K562 (cell line): ENCODE data around the gene PVALEF. TPM values are rescaled to one million over a fixed set of nuclear protein-coding genes. Genes with fewer than 3 reads are reported as not detected.

Experiments
- ATAC-seq: fragments of 200-7000 bp; cut with Tn5 transposase; 3 replicates; pipeline ENCODE4 v1.9.1; 2020; ENCODE audit warnings: moderate library complexity
- BruUV-seq: library from RNA; stranded (reverse); fragments of 400-500 nt; replicated peaks from 2 replicates; lab custom pipeline; 2021; lab: Mats Ljungman, UMichigan
- CTCF ChIA-PET: fragments of 300-600 bp; formaldehyde crosslinking; extraction: SDS; loops from one replicate; lab custom pipeline; 2021; ENCODE audit warnings: low intra/inter-chr PET ratio; lab: Yijun Ruan, JAX
- POLR2A ChIA-PET: fragments of 300-600, 350-650 bp; sonication (Branson Sonifier 250); formaldehyde crosslinking; extraction: SDS; loops from one replicate; lab custom pipeline; 2021; ENCODE audit warnings: antibody characterized with exemption, inconsistent platforms; lab: Yijun Ruan, JAX
- DNase-seq, 4 experiments: peaks; one replicate each; pipeline versions ENCODE4 v3.0.0 to v3.0.0-alpha.2; 2011 to 2018; ENCODE audit warnings: low spot score in 3 of 4, mixed read lengths in 3 of 4; ENCODE audit errors: extremely low read depth in 1 of 4
- FAIRE-seq: peaks from 2 replicates; lab custom pipeline; 2011; peaks lifted over from hg19 to GRCh38; lab: Jason Lieb, UNC
- H2AFZ ChIP-seq: 2 replicates; pipeline ENCODE4 v1.6.0; 2011; ENCODE audit warnings: low read depth, low read length, control low read depth, inconsistent platforms
- H3K27ac ChIP-seq: fragments of 200-600 bp; 3 replicates; pipeline ENCODE4 v1.8.0; 2011; ENCODE audit warnings: low read depth, mild to moderate bottlenecking, control low read depth, inconsistent platforms, low read length, moderate library complexity, mixed read lengths; ENCODE audit errors: extremely low read depth
- H3K27me3 ChIP-seq, 2 experiments: fragments of 300-600 bp in 1 of 2; 2 replicates in 1 of 2; 3 replicates in 1 of 2; pipeline versions ENCODE4 v1.6.0 to v1.8.0; 2011; ENCODE audit warnings: inconsistent platforms in 2 of 2, low read length in 2 of 2, mild to moderate bottlenecking in 1 of 2, mixed read lengths in 1 of 2, moderate library complexity in 1 of 2; ENCODE audit not compliant: control insufficient read depth in 2 of 2, insufficient read depth in 2 of 2
- H3K36me3 ChIP-seq: fragments of 300-600 bp; 3 replicates; pipeline ENCODE4 v1.8.0; 2011; ENCODE audit warnings: mild to moderate bottlenecking, low read length, inconsistent platforms; ENCODE audit not compliant: control insufficient read depth, insufficient read depth
- H3K4me1 ChIP-seq, 2 experiments: fragments of 200-600 bp in 1 of 2; replicated peaks in 1 of 2; 2 replicates in 1 of 2; 3 replicates in 1 of 2; pipeline versions ENCODE4 v1.5.1 to v1.8.0; 2011; ENCODE audit warnings: inconsistent platforms in 2 of 2, low read length in 2 of 2, mild to moderate bottlenecking in 1 of 2, mixed read lengths in 1 of 2, moderate library complexity in 1 of 2; ENCODE audit not compliant: control insufficient read depth in 2 of 2, insufficient read depth in 2 of 2
- H3K4me2 ChIP-seq: 2 replicates; pipeline ENCODE4 v1.6.1; 2011; ENCODE audit warnings: low read length, control low read depth, inconsistent platforms, mixed read lengths; ENCODE audit not compliant: insufficient read depth
- H3K4me3 ChIP-seq: fragments of 200-600 bp; sonication (generic), shearing (Covaris generic); 2 replicates; pipeline ENCODE4 v1.5.1; 2016; ENCODE audit warnings: control low read depth, inconsistent platforms
- H3K79me2 ChIP-seq: fragments of 200-600 bp; 3 replicates; pipeline ENCODE4 v1.8.0; 2011; ENCODE audit warnings: low read length, inconsistent platforms; ENCODE audit not compliant: control insufficient read depth, insufficient read depth
- H3K9ac ChIP-seq, 2 experiments: 2 replicates each; pipeline versions ENCODE4 v1.6.0 to v1.6.1; 2011; ENCODE audit warnings: low read depth in 2 of 2, low read length in 2 of 2, control low read depth in 1 of 2, inconsistent platforms in 1 of 2, mild to moderate bottlenecking in 1 of 2, mixed read lengths in 1 of 2; ENCODE audit not compliant: insufficient read depth in 1 of 2
- H3K9me1 ChIP-seq: one replicate; pipeline ENCODE4 v1.6.0; 2011; ENCODE audit warnings: inconsistent platforms, mild to moderate bottlenecking, low read length, moderate library complexity; ENCODE audit not compliant: control insufficient read depth, insufficient read depth
- H3K9me3 ChIP-seq: replicated peaks from 2 replicates; pipeline ENCODE4 v1.5.1; 2011; ENCODE audit warnings: low read depth, low read length, inconsistent platforms; ENCODE audit not compliant: control insufficient read depth, insufficient read depth
- H4K20me1 ChIP-seq: replicated peaks from 2 replicates; pipeline ENCODE4 v1.6.1; 2011; ENCODE audit warnings: low read length, inconsistent platforms, mixed read lengths; ENCODE audit not compliant: control insufficient read depth, insufficient read depth
- CC2D1A ChIP-seq: fragments of 450-650 bp; IDR thresholded peaks from 2 replicates; pipeline ENCODE4 v1.6.1; 2017; ENCODE audit warnings: mild to moderate bottlenecking
- CHD2 ChIP-seq: IDR thresholded peaks from 2 replicates; pipeline ENCODE4 v1.6.1; 2011; ENCODE audit warnings: low read depth, low read length
- DMBX1 ChIP-seq: fragments of 250-450 bp; sonication (Bioruptor Pico); IDR thresholded peaks from 2 replicates; pipeline ENCODE4 v1.8.0; 2022; ENCODE audit warnings: inconsistent platforms, mild to moderate bottlenecking, moderate library complexity, borderline replicate concordance
- HDAC1 ChIP-seq, 2 experiments: fragments of 450-650 bp; IDR thresholded peaks; 2 replicates each; pipeline ENCODE4 v1.6.1; 2016 to 2017; ENCODE audit warnings: inconsistent platforms in 1 of 2, mild to moderate bottlenecking in 1 of 2, moderate library complexity in 1 of 2
- MEIS2 ChIP-seq: fragments of 450-650 bp; IDR thresholded peaks from 2 replicates; pipeline ENCODE4 v1.6.1; 2014; ENCODE audit warnings: mild to moderate bottlenecking; ENCODE audit not compliant: partially characterized antibody
- NELFE ChIP-seq: IDR thresholded peaks from 2 replicates; pipeline ENCODE4 v1.6.1; 2011; ENCODE audit warnings: mild to moderate bottlenecking; ENCODE audit not compliant: insufficient read depth, insufficient read length
- NRF1 ChIP-seq, 2 experiments: fragments of 450-650 bp; IDR thresholded peaks in 1 of 2; conservative IDR thresholded peaks in 1 of 2; 2 replicates each; pipeline ENCODE4 v1.6.1; 2014; ENCODE audit warnings: mild to moderate bottlenecking in 2 of 2
- SMARCA5 ChIP-seq: fragments of 450-650 bp; IDR thresholded peaks from 2 replicates; pipeline ENCODE4 v1.6.1; 2016
- ZBTB7A ChIP-seq: IDR thresholded peaks from 2 replicates; pipeline ENCODE4 v1.6.1; 2011; ENCODE audit warnings: low read depth, mild to moderate bottlenecking, low read length, moderate library complexity, borderline replicate concordance; ENCODE audit not compliant: control insufficient read depth
- ZNF224 ChIP-seq: sonication (generic); formaldehyde crosslinking; IDR thresholded peaks from 2 replicates; pipeline ENCODE4 v1.8.0; 2022; ENCODE audit warnings: mild to moderate bottlenecking, missing genetic modification reagents
- ZNF23 ChIP-seq: fragments of 250-450 bp; sonication (Bioruptor Pico); IDR thresholded peaks from 2 replicates; pipeline ENCODE4 v1.4.0; 2020; ENCODE audit warnings: mild to moderate bottlenecking
- ZNF583 ChIP-seq: fragments of 250-450 bp; sonication (Bioruptor Pico); IDR thresholded peaks from 2 replicates; pipeline ENCODE4 v1.4.0; 2020
- WGBS: fragments of 100-300 bp; shearing (Covaris generic); methylation state at CpG from one replicate; pipeline ENCODE4 v1.1.6; 2016; ENCODE audit warnings: low coverage, mixed read lengths; ENCODE audit not compliant: insufficient coverage; ENCODE audit errors: missing lambda C conversion rate; 5-methylcytosine and 5-hydroxymethylcytosine counted together
- in situ Hi-C: fragments of 300-500 bp; cut with MboI; formaldehyde crosslinking; loops from 4 replicates; pipeline ENCODE4 v1.15.0; 2018; ENCODE audit warnings: inconsistent platforms, mixed read lengths
- intact Hi-C: fragments of 100-400 bp; cut with micrococcal nuclease; formaldehyde crosslinking; loops from 2 replicates; pipeline ENCODE4 v1.14.2; 2022
- polyA plus RNA-seq, 8 experiments: library from polyadenylated mRNA; depleted of rRNA in 4 of 8; stranded (reverse) in 5 of 8; unstranded in 3 of 8; fragments of >200 nt; fragmentation: Nextera tagmentation in 2 of 8; fragmentation: Illumina TruSeq in 1 of 8; extraction: Ambion mirVana in 2 of 8; extraction: Trizol in 1 of 8; gene quantifications; 2 replicates each; pipeline versions ENCODE4 v1.2.1 to v1.2.3, GENCODE V29; 2011 to 2014; ENCODE audit warnings: inconsistent platforms in 1 of 8, missing spikeins in 1 of 8
- total RNA-seq, 7 experiments: library from RNA; depleted of rRNA in 6 of 7; stranded (reverse); fragments of >200 nt in 6 of 7; fragmentation: Illumina TruSeq in 2 of 7; extraction: Trizol in 2 of 7; gene quantifications; 2 replicates each; pipeline versions ENCODE4 v1.2.1 to v1.2.3, GENCODE V29; 2011 to 2021; ENCODE audit warnings: low replicate concordance in 1 of 7
- TF ChIP-seq, protein P1 (sequence below), 2 experiments: fragments of 450-650 bp; conservative IDR thresholded peaks; 2 replicates each; pipeline ENCODE4 v1.6.1; 2017; ENCODE audit warnings: mild to moderate bottlenecking in 2 of 2, moderate library complexity in 2 of 2
- TF ChIP-seq, protein P2 (sequence below): sonication (generic); formaldehyde crosslinking; IDR thresholded peaks from 2 replicates; pipeline ENCODE4 v1.8.0; 2022; ENCODE audit warnings: mild to moderate bottlenecking, missing genetic modification reagents
- TF ChIP-seq, protein P3 (sequence below): fragments of 250-450 bp; sonication (Bioruptor Pico); IDR thresholded peaks from 2 replicates; pipeline ENCODE4 v1.8.0; 2021; ENCODE audit warnings: moderate library complexity, mild to moderate bottlenecking, inconsistent platforms
- TF ChIP-seq, protein P4 (sequence below), 2 experiments: fragments of 450-650 bp in 1 of 2; sonication (generic) in 1 of 2; formaldehyde crosslinking; conservative IDR thresholded peaks; 2 replicates each; pipeline versions ENCODE4 v1.4.0 to v1.8.1; 2020 to 2022; ENCODE audit warnings: mild to moderate bottlenecking in 1 of 2, missing genetic modification reagents in 1 of 2

The PVALEF gene
- total and polyA plus RNA-seq, 9 of the 15 experiments (the other 6 are each of a cell fraction or from before 2014, with no cell fraction given): not detected

DNA sequence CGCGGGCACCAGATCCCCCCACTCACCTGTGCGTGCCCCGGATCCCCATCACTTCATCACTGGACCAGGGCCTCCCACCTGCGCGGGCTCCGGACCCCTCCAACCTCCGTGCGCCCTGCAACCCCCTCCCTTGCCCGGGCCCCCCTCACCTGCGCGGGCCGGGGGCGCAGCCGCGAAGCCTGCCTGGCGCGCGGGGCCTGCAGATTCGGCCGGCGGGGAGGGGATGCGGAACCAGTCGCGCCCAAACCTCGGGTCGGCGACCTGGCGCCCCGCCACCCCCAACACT lies 57.3 kb downstream of the PVALEF start (continued):
- TF ChIP-seq, protein P1, sequence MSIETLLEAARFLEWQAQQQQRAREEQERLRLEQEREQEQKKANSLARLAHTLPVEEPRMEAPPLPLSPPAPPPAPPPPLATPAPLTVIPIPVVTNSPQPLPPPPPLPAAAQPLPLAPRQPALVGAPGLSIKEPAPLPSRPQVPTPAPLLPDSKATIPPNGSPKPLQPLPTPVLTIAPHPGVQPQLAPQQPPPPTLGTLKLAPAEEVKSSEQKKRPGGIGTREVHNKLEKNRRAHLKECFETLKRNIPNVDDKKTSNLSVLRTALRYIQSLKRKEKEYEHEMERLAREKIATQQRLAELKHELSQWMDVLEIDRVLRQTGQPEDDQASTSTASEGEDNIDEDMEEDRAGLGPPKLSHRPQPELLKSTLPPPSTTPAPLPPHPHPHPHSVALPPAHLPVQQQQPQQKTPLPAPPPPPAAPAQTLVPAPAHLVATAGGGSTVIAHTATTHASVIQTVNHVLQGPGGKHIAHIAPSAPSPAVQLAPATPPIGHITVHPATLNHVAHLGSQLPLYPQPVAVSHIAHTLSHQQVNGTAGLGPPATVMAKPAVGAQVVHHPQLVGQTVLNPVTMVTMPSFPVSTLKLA (conservative IDR thresholded peaks at IDR 0.05): no peak
- TF ChIP-seq, protein P2, sequence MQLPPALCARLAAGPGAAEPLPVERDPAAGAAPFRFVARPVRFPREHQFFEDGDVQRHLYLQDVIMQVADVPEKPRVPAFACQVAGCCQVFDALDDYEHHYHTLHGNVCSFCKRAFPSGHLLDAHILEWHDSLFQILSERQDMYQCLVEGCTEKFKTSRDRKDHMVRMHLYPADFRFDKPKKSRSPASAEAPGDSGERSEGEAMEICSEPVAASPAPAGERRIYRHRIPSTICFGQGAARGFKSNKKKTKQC (CRISPR knock-in tag): peak; percentile 33; the same call in 1 of the 2 replicates

DNA sequence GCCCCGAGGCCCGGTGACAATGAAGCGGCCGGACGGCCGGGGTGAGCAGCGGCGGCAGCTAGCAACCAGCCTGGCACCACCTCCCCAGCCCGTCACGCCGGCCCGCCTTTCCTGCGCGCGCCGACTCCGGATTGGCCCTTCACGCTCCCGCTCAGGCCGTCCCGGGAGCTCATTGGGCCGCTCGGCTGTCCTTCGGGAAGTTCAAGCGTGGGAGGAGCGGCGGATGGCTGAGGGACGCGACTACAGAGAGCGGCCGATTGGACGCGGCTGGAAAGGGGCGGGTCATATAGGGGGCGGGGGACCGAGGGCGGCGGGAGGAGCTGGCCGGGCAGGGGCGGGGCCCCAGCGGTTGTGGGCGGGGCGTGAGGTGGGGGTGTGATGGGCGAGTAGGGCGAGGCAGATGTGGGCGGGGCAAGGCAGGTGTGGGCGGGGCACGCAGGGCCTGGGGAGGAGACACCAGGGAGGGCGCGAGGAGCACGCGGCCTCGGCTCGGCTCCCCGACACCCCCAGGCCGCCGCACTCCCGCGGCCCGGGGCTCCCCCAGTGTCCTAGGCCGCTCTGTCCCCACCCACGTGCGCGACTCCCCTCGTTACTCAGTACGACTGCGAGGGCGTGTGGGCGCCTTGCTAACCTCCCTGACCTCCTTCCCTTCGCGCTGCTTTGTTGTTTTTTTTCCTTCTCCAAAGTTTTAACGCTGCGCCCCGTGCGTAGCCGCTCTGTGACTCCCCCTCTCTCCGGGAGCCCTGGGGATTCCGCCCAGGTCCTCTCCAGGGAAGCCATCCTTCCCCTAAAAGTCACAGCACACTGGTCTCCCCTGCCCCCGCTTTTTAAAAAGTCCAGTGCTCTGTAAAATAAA lies 57.8 kb downstream of the PVALEF start, which contains the start of gene CEP131:
Gene CEP131, minus strand, starts transcription at position 60 of the 856 bp plus-strand sequence. CDS start 2,909 bp downstream, outside the sequence.
- ChIA-PET CTCF (interaction anchor here (0.6 kb wide), 1 partner anchor 93 kb away, joined by 6 read pairs; no protein-coding TSS in a partner anchor), POLR2A (interaction anchor here (0.5 to 1.0 kb wide), 8 partner anchors 12 to 480 kb away, joined by 3 to 4 read pairs (median 3); partner anchors contain the start of genes ACTG1, MRPL12, NDUFAF8 and TEPSIN)
- Histone ChIP-seq H4K20me1 (no peaks in the 10 kb centered on the region), H3K36me3 (peaks cover 4% of the 10 kb centered on the region; the same call in 1 of the 3 replicates), H3K9me1 (no peaks in the 10 kb centered on the region), H3K27ac (peak within 1 kb of the TSS; percentile 86), H3K9me3 (no peaks in the 10 kb centered on the region), H3K4me1 (peaks cover 14 to 41% of the 10 kb centered on the region in 2 experiments), H3K27me3 (no peaks in the 10 kb centered on the region), H3K79me2 (peaks cover 5% of the 10 kb centered on the region; the same call in 2 of the 3 replicates), H3K4me3 (peak within 1 kb of the TSS; percentile 93), H3K4me2 (peak within 1 kb of the TSS; percentile 82), H3K9ac (peak within 1 kb of the TSS; percentile 71 to 92), H2AFZ (peak within 1 kb of the TSS; percentile 95)
- FAIRE-seq: peak; percentile 96
- in situ Hi-C loops (no loop called here), intact Hi-C loops (loop anchor here (10.0 kb wide), 1 partner anchor 238 kb away; no protein-coding TSS in a partner anchor)
- peak; percentile 98 to 99 (median 98) for DNase-seq
- ATAC-seq: peak; percentile 100
- no TSS peak for BruUV-seq
- WGBS: 2% methylated on average over 57 of the region's 79 CpGs
- TF ChIP-seq CC2D1A (no peak), ZNF583 (CRISPR knock-in tag) (no peak), NELFE (no peak), ZBTB7A (no peak; the same call in 1 of the 2 replicates), ZNF224 (CRISPR knock-in tag) (no peak), SMARCA5 (no peak), HDAC1 (IDR thresholded peaks at IDR 0.05) (peak in 1 of 2 experiments; percentile 64; a peak in 2 of 4 replicates), CHD2 (peak; percentile 88), NRF1 (conservative IDR thresholded peaks at IDR 0.05 in 1 of 2, IDR thresholded peaks at IDR 0.05 in 1 of 2) (peak; percentile 84 to 88), DMBX1 (CRISPR knock-in tag) (peak; percentile 75; the same call in 1 of the 2 replicates), MEIS2 (peak; percentile 64), ZNF23 (CRISPR knock-in tag) (no peak)
- TF ChIP-seq, protein P3, sequence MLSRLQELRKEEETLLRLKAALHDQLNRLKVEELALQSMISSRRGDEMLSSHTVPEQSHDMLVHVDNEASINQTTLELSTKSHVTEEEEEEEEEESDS (CRISPR knock-in tag): no peak
- TF ChIP-seq, protein P4, sequence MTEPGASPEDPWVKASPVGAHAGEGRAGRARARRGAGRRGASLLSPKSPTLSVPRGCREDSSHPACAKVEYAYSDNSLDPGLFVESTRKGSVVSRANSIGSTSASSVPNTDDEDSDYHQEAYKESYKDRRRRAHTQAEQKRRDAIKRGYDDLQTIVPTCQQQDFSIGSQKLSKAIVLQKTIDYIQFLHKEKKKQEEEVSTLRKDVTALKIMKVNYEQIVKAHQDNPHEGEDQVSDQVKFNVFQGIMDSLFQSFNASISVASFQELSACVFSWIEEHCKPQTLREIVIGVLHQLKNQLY (CRISPR knock-in tag; conservative IDR thresholded peaks at IDR 0.05): no peak
